Motor neuron (in vitro differentiated cells): ENCODE results near the gene RIC3. TPM values are rescaled to one million over a fixed set of nuclear protein-coding genes. Genes with fewer than 3 reads are reported as not detected.

ENCODE experiments used
- ATAC-seq, 8 experiments: fragments of 200-7000 bp; cut with Tn5 transposase; replicated peaks in 6 of 8; 2 replicates each; pipeline ENCODE4 v1.8.0; 2021; ENCODE audit warnings: mild to moderate bottlenecking in 8 of 8, moderate library complexity in 8 of 8
- H3K27ac ChIP-seq, 2 donors: fragments of 250-450 bp; sonication (Bioruptor Pico); 2 replicates each; pipeline ENCODE4 v1.9.0; 2021; ENCODE audit warnings: antibody characterized with exemption in 2 of 2, mild to moderate bottlenecking in 2 of 2, moderate library complexity in 1 of 2
- H3K4me1 ChIP-seq, 2 donors: fragments of 250-450 bp; sonication (Bioruptor Pico); replicated peaks in 1 of 2; 2 replicates each; pipeline ENCODE4 v1.6.1; 2021; ENCODE audit warnings: antibody characterized with exemption in 2 of 2, mild to moderate bottlenecking in 2 of 2, moderate library complexity in 1 of 2
- H3K4me3 ChIP-seq, 5 donors: fragments of 250-450 bp; sonication (Bioruptor Pico); 2 replicates each; pipeline ENCODE4 v1.9.0; 2021; ENCODE audit warnings: antibody characterized with exemption in 5 of 5, mild to moderate bottlenecking in 5 of 5, moderate library complexity in 4 of 5
- WGBS, 10 experiments: fragments of 450-650 bp; shearing (Covaris generic); methylation state at CpG; one replicate each; pipeline ENCODE4 v1.0.0; 2022; 5-methylcytosine and 5-hydroxymethylcytosine counted together
- in situ Hi-C, 9 experiments: fragments of 400-800 bp; cut with MboI; loops; one replicate each; pipeline ENCODE4 v1.15.0; 2021; ENCODE audit warnings: low sequenced_read_pairs in 9 of 9, low pct_unique_long_range_greater_than_20kb in 2 of 9; ENCODE audit not compliant: unreplicated experiment in 9 of 9
- total RNA-seq, 8 experiments: library from RNA; unstranded; fragments of 300-600 nt; gene quantifications; 2 replicates each; pipeline versions ENCODE4 v1.2.3 to v1.2.4, GENCODE V29; 2022

The RIC3 gene
- total RNA-seq, 8 experiments from 2014 or later, result 0.10 to 48.0 (median 24.3) TPM

- in situ Hi-C loops, result loop anchor here in 4 of 9 experiments (10.0 to 25.0 kb wide), 3 partner anchors 74 to 212 kb away; no protein-coding TSS in a partner anchor
- ATAC-seq, result peak in 1 of 8 experiments; percentile 47
- Histone ChIP-seq H3K27ac (no peak overlapping the region), H3K4me3 (no peak overlapping the region), H3K4me1 (no peaks in the 10 kb centered on the region)
- WGBS, 10 experiments, result 60% methylated on average over 4 of the region's 6 CpGs; no CpG with 5 or more reads in 9 of the 10 experiments
Measured at GRCh38 chr11:8098879-8099278, 69.9 kb downstream of the RIC3 start.

DNA sequence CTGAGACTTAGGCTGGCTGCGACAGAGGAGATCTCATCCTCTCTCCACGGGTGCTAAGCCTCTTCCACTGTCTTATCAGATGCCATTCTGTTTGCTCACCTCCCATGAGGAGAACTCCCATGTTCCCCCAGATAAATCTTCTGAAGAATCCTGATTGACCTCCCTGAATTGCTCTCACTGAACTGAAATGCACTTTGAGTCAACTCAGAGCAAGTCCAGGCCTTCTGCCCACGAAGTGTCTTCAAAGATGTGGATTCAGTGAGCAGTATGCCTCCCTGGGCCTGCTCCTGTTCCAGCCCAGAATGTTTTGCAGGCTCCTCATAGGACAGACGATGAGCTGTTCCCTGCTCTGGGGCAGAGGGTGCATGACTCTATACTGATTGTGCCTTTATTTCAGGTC lies 70.5 kb downstream of the RIC3 start:
- H3K27ac ChIP-seq, result no peak overlapping the region
- WGBS, 10 experiments, result 6 to 95% (median 89%) methylated on average over 1 to 4 of the region's 4 CpGs; no CpG with 5 or more reads in 3 of the 10 experiments
- in situ Hi-C loops, result loop anchor here in 4 of 9 experiments (10.0 to 25.0 kb wide), 3 partner anchors 74 to 211 kb away; no protein-coding TSS in a partner anchor
- no peaks in the 10 kb centered on the region for H3K4me1 ChIP-seq
- no peak for ATAC-seq
- H3K4me3 ChIP-seq, result no peak overlapping the region

- no peak overlapping the region for H3K4me3 ChIP-seq
- ATAC-seq, result no peak
- 83 to 86% methylated on average over 1 of the region's 2 CpGs; no CpG with 5 or more reads in 8 of the 10 experiments for WGBS, 10 experiments
- in situ Hi-C loops, result loop anchor here in 4 of 9 experiments (10.0 to 25.0 kb wide), 3 partner anchors 73 to 211 kb away; no protein-coding TSS in a partner anchor
- no peaks in the 10 kb centered on the region for H3K4me1 ChIP-seq
- no peak overlapping the region for H3K27ac ChIP-seq
Measured at GRCh38 chr11:8097926-8098325, 70.9 kb downstream of the RIC3 start.

- H3K4me1 ChIP-seq, result peaks cover under 1% of the 10 kb centered on the region in 2 donors
- WGBS, 10 experiments, result 80 to 95% (median 90%) methylated on average over 1 to 4 of the region's 9 CpGs; no CpG with 5 or more reads in 5 of the 10 experiments
- no peak overlapping the region for H3K4me3 ChIP-seq
- H3K27ac ChIP-seq, result no peak overlapping the region
- no peak for ATAC-seq
- in situ Hi-C loops, result loop anchor here in 4 of 9 experiments (10.0 to 25.0 kb wide), 3 partner anchors 73 to 210 kb away; no protein-coding TSS in a partner anchor
Measured at GRCh38 chr11:8097468-8097867, 71.4 kb downstream of the RIC3 start.

GRCh38 chr11:8097062-8097461 lies 71.8 kb downstream of the RIC3 start:
- no peak overlapping the region for H3K27ac ChIP-seq
- H3K4me1 ChIP-seq, result peaks cover 2 to 3% of the 10 kb centered on the region in 2 donors
- 83 to 97% (median 93%) methylated on average over 2 to 6 of the region's 8 CpGs; no CpG with 5 or more reads in 5 of the 10 experiments for WGBS, 10 experiments
- H3K4me3 ChIP-seq, result no peak overlapping the region
- in situ Hi-C loops, result loop anchor here in 4 of 9 experiments (10.0 to 25.0 kb wide), 3 partner anchors 72 to 210 kb away; no protein-coding TSS in a partner anchor
- no peak for ATAC-seq

DNA sequence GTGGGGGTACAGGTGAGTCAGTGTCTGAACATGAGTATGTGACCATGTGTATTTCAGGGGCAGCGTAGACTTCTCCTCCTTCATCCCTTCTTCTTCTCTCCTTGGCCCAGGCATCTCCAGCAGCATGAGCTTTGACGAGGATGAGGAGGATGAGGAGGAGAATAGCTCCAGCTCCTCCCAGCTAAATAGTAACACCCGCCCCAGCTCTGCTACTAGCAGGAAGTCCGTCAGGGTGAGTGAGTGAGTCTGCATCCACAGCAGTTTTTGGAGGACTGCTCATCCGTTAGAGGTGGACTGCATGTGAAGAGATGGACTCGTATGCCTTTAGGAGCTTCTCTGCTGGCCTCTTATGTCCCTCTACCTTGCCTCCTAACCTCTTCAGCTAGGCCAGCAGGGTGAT lies 72.2 kb downstream of the RIC3 start:
- Histone ChIP-seq H3K4me1 (peaks cover 2 to 3% of the 10 kb centered on the region in 2 donors), H3K27ac (no peak overlapping the region), H3K4me3 (no peak overlapping the region)
- in situ Hi-C loops, result loop anchor here in 4 of 9 experiments (10.0 to 25.0 kb wide), 3 partner anchors 72 to 209 kb away; no protein-coding TSS in a partner anchor
- 40 to 100% (median 72%) methylated on average over 1 to 3 of the region's 6 CpGs; no CpG with 5 or more reads in 6 of the 10 experiments for WGBS, 10 experiments
- ATAC-seq, result no peak

GRCh38 chr11:8095806-8096522 lies 72.9 kb downstream of the RIC3 start:
- peak in 3 of 8 experiments; percentile 26 to 81 (median 34) for ATAC-seq
- no peak overlapping the region for H3K27ac ChIP-seq

GRCh38 chr11:8095371-8095770 lies 73.5 kb downstream of the RIC3 start:
- Histone ChIP-seq H3K27ac (no peak overlapping the region), H3K4me1 (peaks cover 2 to 3% of the 10 kb centered on the region in 2 donors), H3K4me3 (no peak overlapping the region)
- in situ Hi-C loops, result loop anchor here in 4 of 9 experiments (10.0 to 25.0 kb wide), 3 partner anchors 71 to 208 kb away; no protein-coding TSS in a partner anchor
- ATAC-seq, result peak in 1 of 8 experiments; percentile 5
- 88 to 100% methylated on average over 1 to 3 of the region's 12 CpGs; no CpG with 5 or more reads in 8 of the 10 experiments for WGBS, 10 experiments

More at GRCh38 chr11:8095806-8096522, 72.9 kb downstream of the RIC3 start:
- Histone ChIP-seq H3K4me1 (peaks cover 2 to 3% of the 10 kb centered on the region in 2 donors), H3K4me3 (no peak overlapping the region)
- in situ Hi-C loops, result loop anchor here in 4 of 9 experiments (10.0 to 25.0 kb wide), 3 partner anchors 71 to 209 kb away; no protein-coding TSS in a partner anchor
- WGBS, 10 experiments, result 71 to 100% (median 82%) methylated on average over 1 to 3 of the region's 5 CpGs; no CpG with 5 or more reads in 4 of the 10 experiments

DNA sequence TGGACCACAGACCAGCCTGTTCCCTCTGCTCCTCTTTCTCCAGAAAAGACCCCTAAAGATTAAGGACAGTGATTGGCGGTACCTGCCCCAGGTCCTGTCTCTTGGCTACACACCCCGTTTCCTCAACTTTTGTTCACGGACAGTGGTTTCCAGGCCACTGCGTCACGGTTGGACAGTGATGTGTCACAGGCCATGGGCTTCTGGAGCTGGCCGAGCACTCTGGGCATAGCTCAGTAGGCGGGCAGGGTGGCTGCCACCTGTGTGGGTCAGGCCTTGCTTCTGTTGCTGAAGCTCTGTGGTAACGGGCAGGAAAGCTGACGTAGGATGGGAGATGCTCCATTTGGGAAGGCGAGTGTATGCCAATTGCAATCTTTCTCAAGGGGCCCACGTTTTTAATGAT lies 74.2 kb downstream of the RIC3 start:
- peaks cover 2 to 3% of the 10 kb centered on the region in 2 donors for H3K4me1 ChIP-seq
- ATAC-seq, result no peak
- in situ Hi-C loops, result loop anchor here in 4 of 9 experiments (10.0 to 25.0 kb wide), 3 partner anchors 70 to 207 kb away; no protein-coding TSS in a partner anchor
- H3K27ac ChIP-seq, result no peak overlapping the region
- WGBS, 10 experiments, result 0 to 97% (median 94%) methylated on average over 1 to 9 of the region's 11 CpGs; no CpG with 5 or more reads in 5 of the 10 experiments
- H3K4me3 ChIP-seq, result no peak overlapping the region

- 33 to 100% (median 85%) methylated on average over 1 to 4 of the region's 9 CpGs; no CpG with 5 or more reads in 5 of the 10 experiments for WGBS, 10 experiments
- H3K4me1 ChIP-seq, result peaks cover 2 to 3% of the 10 kb centered on the region in 2 donors
- in situ Hi-C loops, result loop anchor here in 4 of 9 experiments (10.0 to 25.0 kb wide), 3 partner anchors 69 to 207 kb away; no protein-coding TSS in a partner anchor
- ATAC-seq, result no peak
- H3K27ac ChIP-seq, result no peak overlapping the region
- no peak overlapping the region for H3K4me3 ChIP-seq
Measured at GRCh38 chr11:8093931-8094575, 74.8 kb downstream of the RIC3 start.

DNA sequence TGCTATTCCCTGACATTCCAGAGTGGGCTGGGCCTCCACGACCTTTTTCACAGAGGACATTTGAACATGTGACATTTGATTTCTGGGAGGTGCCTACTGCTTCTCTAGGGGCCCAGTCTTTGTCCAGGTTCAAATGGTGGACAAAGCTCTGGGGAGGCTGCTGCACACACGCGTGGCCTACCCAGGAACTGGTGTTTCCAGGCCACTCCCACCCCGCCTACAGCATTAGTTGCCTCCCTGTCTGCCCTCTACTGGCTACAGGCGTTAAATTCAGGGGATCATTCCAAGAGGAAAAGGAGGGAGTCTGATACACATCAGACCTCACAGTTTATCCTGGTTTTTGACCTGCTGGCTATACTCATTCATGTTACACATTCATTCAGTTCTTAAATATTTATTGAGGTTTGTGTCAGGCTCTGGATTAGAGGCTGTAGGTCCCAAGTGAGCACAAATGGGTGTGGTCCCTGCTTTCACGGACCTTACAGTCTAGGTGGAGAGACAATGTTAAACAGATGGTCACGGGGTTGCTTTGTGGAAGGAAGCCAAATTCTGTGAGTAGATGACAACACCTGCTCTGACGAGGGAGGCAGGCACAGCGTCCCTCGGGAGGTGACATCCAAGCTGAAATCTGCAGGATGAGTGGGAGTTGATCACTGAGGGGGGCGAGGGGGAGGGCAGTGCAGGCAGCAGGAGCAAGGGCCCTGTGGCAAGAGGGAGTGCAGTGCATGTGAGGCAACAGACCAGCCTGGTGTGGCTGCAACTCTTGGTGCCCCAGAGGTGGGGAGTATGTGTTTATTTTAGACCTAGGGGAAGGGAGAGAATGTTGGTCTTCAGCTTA lies 76.0 kb downstream of the RIC3 start:
- WGBS, 10 experiments, result 0 to 92% (median 44%) methylated on average over 1 to 4 of the region's 11 CpGs; no CpG with 5 or more reads in 4 of the 10 experiments
- in situ Hi-C loops, result loop anchor here in 4 of 9 experiments (10.0 to 25.0 kb wide), 3 partner anchors 68 to 206 kb away; no protein-coding TSS in a partner anchor
- H3K4me1 ChIP-seq, result peaks cover 2 to 3% of the 10 kb centered on the region in 2 donors
- H3K27ac ChIP-seq, result no peak overlapping the region
- peak; percentile 53 to 98 (median 80) for ATAC-seq
- H3K4me3 ChIP-seq, result no peak overlapping the region

DNA sequence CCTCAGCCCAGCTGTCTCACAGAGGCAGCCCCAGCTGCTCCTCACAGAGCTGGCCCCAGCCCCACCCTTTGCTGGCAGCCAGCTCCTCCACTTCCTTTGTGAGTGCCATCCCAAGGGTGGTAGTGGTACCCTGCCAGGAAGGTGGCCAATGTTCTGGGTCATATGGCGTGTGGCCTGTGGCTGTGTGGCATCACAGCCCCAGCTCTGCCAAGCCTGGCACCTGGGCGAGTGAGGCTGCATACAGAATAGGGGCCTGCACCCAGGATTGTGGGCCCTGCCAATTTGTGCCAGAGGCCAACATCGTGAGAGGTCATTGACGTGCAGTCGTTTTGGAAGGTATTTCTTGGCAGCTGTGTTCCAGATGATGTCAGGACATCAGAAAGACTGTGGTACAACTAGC lies 77.1 kb downstream of the RIC3 start:
- no peak for ATAC-seq
- 0 to 100% (median 60%) methylated on average over 1 to 3 of the region's 5 CpGs; no CpG with 5 or more reads in 3 of the 10 experiments for WGBS, 10 experiments
- in situ Hi-C loops, result loop anchor here in 4 of 9 experiments (10.0 to 25.0 kb wide), 3 partner anchors 67 to 204 kb away; no protein-coding TSS in a partner anchor
- no peak overlapping the region for H3K27ac ChIP-seq
- H3K4me1 ChIP-seq, result peaks cover 10 to 11% of the 10 kb centered on the region in 2 donors
- no peak overlapping the region for H3K4me3 ChIP-seq
